NOMO-1 treated with DMSO at 0.1 percent for 48 hours (cell line): Measurements from ENCODE around the gene NUBP1.
A peak's percentile ranks its signal among the peaks of the same experiment; 100 is the strongest.
"Not testable (repeated sequence)": the region's sequence is repeated elsewhere in the genome, so short reads cannot be mapped to it uniquely, and the experiment has no call there.

Experiments
- DNase-seq: peaks from one replicate; lab custom pipeline; 2025; ENCODE audit not compliant: unreplicated experiment; lab: John Stamatoyannopoulos, UW

Gene NUBP1

DNA sequence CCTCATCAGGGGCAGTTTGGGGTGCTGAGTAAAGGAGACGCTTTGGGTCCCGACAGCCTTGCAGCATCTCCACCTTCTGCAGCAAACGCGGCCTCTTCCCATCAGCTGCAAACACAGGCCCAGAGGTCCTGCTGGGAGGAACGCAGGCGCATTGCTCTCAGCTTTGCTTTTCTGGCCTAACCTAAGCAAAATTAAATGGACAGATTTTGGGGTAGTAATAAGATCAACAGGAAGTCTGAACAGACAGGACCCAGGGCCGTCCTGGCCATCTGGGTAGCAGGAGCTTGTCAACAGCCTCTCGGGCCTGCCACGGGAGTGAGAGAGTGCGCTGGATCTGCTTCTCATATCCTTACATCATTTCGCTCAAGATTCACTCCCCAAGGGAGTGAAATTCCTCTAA, 7.2 kb downstream of the NUBP1 start:
- no peak for DNase-seq

DNA sequence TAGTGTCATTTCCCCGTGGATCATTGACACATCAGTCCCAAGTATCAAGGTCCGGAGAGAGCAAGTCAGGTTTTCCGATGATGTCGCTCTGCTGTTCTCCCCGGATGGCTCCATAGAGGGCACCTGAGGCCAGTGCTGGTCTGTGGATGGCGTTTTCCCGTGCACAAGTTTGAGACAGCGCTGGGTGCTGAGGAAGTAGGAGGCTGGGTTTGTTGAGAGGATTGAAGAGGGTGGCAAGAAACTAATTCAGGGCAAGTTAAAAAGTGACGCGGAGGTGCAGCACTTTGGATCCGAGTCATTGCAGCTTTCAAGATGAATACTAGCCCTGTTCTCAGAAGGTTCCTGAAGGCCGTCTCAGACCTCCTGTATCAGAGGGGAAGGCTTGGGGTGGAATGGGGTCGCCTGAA, 7.7 kb downstream of the NUBP1 start:
- no peak for DNase-seq

DNA sequence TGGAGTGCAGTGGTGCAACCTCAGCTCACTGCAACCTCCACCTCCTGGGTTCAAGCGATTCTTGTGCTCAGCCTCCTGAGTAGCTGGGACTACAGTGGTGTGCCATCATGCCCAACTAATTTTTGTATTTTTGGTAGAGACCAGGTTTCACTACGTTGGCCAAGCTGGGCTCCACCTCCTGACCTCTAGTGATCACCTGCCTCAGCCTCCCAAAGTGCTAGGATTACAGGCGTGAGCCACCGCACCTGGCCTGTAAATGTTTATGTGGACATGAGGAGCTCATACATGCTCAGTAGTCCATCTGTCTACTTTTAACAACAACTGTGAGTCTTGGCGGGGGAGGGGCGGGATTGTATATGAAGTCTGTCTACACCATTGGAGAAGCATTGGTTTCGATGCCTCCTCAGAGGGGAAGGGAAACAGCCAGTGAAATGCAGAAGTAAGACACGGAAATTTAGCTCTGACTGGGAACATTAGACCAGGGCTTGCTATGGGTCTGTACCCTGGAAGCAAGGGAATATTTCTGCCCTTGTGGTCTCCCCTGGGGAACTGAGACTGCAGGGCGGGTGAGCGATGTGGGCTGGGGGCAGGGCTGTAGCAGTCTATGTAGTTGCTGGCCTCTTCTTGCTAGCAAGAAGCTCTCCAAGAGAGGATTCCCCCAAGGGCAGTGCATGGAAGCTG, 9.3 kb downstream of the NUBP1 start:
- DNase-seq = peak; percentile 99

DNA sequence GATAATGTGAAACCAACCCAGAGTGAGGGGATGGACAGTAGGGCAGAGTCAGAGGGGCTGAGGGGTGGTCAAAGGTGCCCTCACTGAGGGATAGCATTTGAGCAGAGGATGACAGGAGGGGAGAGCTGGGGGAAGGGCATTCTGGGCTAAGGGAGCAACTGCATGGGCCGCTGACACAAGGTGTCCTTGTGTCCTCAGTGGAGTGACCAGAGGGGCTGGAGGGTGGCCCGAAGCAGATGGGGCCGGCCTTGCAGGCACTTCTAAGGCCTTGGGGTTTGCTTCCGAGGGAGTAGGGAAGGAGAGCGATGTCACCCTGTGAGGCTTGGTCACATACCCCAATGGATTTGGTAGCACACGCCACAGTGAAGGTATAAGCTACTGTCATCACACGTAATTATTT, 10.0 kb downstream of the NUBP1 start:
- DNase-seq = no peak

DNA sequence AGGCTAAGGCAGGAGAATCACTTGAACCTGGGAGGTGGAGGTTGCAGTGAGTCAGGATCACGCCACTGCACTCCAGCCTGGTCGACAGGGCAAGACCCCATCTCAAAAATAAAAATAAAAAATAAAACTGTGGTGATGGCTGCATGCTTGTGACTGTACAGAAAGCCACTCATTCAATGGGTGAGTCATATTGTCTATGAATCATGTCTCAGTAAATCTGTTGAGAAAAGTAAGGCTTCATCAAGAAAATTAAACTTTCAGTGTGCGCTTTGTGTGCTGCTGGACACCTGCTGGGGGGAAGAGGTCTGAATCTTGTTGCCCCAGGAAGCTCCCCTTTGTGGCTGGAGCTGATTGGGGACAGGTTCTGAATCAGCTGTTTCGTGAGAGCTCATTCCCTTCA, 11.3 kb downstream of the NUBP1 start:
- DNase-seq = no peak

DNA sequence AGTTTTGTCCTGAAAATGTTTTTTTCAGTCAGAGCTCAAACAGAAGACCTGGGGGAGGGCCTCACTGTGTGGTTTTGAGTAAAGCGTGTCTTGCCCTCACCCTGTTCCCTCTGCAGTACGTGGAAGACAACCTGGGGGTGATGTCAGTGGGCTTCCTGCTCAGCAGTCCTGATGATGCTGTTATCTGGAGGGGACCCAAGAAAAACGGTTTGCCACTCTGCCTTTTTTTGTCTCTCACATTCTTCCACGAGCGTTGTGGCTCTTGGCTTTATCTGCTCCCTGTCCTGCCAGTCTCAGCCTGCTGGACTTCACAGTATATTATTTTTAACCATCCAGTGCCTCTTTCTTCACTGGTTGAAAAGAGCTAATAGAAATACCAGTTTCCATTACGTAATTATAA, 12.9 kb downstream of the NUBP1 start:
- DNase-seq = no peak

DNA sequence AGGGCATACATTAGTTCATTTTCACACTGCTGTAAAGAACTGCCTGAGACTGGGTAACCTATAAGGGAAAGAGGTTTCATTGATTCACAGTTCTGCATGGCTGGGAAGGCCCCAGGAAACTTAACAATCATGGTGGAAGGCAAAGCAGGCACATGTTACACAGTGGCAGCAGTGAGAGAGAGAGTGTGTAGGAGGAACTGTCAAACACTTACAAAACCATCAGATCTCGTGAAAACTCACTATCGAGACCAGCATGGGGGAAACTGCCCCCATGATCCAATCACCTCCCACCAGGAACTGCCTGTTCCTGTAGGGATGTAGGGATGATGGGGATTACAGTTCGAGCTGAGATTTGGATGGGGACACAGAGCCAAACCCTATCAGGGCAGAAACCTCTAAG, 17.2 kb downstream of the NUBP1 start:
- no peak for DNase-seq

DNA sequence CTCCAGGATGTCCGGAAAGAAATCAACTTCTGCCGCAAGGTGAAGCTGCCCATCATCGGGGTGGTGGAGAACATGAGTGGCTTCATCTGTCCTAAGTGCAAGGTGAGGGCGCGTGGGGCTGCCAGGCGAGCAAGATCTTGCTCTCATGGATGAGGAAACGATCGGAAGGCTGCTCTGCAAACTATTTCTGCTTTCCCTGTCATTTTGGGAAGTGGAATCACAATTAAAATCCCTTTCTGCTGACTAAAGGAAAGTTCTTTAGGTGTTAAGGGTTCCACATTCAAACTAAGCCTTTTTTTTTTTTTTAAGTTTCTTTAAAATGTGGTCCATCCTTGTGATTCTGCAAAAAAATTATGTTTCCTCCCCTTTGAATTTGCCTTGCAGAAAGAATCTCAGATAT, 17.7 kb downstream of the NUBP1 start:
- no peak for DNase-seq

DNA sequence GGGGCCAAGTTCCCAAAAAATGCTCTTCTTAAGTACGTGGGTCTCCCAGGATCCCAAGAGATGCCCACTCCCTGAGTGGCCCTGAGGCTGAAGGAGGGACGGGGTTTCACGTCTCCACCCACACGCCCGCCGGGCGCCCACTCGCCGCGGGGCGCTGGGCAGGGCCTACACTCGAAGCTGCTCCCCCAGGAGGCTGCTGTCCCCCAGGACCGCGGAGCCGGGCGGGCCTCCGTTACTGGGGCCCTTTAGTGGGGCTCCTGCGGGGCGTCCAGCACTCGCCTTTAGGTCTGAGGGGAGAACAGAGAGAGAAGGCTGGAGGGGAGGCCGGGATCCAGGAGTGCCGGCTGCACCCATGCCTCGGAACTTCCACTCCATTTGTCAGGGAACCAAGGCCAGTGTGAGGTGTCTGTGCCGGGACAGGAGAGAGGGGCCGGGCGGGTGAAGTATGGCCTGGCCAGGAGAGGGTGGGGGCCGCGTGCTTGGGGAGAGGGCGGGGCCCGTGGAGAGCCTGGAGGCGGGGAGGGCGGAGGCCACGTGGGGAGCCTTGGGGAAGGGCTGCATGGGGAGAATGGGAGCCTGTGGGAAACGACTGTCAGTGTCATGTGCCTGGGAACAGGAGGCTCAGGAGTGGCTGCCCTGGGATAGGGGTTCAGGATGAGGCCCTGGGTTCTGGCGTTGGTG, 18.8 kb downstream of the NUBP1 start:
- DNase-seq = no peak

DNA sequence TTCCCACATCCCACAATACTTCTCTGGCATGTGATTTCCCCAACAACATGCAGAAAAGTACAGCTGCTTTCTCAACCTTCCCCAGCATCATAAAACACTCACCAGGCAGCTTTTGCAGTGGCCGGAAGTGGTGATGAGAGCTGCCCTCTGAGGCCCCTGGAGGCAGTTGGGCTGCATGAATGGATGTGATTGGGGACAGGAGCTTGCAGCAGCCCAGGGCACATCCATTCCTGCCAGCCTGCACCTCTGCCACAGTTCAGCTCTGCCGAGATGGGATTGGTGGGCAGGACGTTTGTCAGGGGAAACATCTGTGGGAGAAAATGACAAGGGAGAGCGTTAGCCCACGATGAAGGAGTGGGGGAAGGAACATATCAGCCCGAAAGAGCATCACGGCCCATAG, 19.8 kb downstream of the NUBP1 start:
- peak; percentile 90 for DNase-seq

DNA sequence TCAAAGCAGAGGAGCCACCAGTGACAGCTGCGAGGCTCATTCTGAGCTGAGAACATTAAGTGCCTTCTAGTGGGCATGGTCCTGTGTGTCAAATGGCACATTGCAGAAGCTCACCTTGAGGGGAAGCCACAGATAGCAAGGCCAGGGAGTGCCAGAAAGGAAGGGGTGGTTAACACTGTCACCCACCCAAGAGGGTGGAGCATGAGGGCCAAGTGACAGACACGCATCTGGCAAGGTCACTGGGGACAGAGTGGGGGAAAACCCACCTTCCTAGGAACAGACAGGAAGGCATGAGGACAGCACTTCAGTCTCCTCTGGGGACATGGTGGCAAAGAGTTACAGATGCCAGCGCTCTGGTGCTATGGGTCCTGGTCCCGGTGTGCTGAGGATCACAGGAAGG, 22.1 kb downstream of the NUBP1 start:
- no peak for DNase-seq

DNA sequence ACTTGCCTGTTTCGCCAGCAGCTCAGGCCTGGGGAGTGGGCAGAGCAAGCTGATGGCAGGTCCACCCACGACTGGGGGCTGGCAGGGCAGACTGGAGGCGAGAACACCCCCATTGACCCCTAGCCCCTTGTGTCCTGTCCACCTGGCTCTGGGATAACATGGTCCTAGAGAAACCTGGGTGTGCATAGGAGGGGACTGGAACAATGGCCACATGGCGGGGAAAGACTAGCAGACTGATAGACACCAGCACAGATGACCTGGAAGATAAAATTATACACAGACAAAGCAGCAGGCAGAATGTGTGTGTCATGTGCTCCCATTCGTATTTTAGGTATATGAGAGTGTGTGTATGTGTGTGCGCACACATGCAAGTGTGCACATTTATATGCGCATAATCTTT, 23.5 kb downstream of the NUBP1 start:
- no peak for DNase-seq

DNA sequence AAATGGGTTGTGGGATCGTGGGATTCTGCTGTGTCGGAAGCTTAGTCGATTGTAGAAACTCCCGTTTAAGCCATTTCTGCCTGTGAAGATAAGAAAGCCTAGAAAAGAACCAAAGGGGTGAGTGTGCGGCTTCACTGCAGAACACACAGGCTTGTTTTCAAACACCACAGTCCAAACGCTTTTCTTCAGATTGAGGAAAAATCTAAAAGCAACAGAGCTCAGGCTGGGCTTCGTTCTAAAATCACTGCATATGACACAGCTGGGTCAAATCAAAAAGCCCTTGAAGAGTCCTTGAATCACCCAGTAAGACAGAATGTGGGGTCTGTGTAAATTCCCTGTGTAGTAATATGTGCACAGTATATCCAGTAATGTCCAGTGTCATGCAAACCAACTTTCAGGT, 25.7 kb downstream of the NUBP1 start:
- no peak for DNase-seq

DNA sequence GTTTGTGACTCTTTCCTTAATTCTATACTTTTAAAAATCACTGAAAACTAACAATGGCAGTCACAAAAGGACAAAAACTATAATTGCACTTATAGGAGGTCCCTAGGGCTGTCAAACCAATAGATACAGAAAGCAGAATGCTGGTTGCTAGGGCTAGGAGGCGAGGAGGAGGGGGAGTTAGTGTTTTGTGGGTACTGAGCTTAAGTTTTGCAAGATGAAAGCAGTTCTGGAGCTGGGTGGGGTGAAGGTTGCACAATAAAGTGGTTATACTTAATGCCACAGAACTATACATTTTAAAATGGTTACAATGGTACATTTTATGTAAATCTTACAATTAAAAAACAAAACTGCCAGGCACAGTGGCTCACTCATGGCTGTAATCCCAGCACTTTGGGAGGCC, 27.3 kb downstream of the NUBP1 start:
- DNase-seq = peak; percentile 97

DNA sequence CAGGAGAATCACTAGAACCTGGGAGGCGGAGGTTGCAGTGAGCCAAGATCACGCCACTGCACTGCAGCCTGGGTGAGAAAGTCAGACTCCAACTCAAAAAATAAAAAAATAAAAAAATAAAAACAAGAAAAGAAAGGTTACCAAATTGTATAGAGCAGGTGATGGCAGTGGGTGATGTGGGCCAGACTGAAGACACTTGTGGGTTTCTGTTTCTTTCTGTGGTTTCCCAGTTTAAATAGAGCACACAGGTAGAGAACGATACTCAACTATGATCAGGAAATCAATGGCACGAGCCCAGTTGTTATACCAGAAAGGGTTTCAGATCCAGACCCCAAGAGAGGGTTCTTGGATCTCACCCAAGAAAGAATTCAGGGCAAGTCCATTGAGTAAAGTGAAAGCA, 32.6 kb downstream of the NUBP1 start:
- no peak for DNase-seq

DNA sequence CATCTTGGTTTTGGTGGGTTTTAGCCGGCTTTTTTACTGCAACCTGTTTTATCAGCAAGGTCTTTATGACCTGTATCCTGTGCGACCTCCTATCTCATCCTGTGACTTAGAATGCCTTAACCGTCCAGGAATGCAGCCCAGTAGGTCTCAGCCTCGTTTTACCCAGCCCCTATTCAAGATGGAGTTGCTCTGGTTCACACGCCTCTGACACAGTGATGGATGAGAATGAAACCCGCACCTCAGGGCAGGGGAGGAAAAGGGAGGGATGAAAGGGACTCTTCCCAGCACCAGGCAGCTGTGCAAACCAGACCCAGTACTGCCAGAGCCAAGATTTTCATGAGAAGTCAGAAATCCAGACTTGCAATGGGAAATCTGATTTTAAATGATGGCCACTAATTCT, 33.3 kb downstream of the NUBP1 start:
- not testable (repeated sequence) for DNase-seq

DNA sequence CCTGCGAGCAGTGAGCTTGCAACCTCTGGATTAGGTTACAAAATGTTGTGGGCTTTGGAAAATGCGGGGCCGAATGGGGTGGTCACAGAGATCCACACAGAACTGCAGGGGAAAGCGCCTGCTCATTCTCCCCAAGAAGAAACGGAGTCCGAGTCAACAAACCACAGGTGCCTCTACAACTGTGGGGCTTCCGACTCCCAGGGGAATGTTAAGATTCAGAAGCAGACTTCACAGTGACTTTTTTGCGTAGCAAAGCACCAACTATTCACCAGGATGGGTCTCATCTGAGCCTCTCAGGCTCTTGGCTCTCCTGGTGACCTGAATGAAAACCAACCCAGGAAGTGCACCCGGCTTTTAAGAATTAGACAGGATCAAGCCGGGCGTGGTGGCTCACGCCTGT, 33.7 kb downstream of the NUBP1 start:
- no peak for DNase-seq

DNA sequence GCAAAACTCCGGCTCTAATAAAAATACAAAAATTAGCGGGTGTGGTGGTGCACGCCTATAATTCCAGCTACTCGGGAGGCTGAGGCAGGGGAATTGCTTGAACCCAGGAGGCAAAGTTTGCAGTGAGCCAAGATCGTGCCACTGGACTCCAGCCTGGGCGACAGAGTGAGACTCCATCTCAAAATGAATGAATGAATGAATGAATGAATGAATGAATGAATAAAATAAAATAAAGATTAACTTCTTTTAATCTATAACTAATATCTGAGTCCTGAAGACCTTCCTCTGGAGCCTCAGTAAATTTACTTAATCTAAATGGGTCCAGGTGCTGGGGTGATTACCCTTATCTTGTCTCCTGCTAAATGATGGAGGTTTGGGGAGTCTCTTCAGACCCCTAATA, 36.3 kb downstream of the NUBP1 start:
- DNase-seq = not testable (repeated sequence)

DNA sequence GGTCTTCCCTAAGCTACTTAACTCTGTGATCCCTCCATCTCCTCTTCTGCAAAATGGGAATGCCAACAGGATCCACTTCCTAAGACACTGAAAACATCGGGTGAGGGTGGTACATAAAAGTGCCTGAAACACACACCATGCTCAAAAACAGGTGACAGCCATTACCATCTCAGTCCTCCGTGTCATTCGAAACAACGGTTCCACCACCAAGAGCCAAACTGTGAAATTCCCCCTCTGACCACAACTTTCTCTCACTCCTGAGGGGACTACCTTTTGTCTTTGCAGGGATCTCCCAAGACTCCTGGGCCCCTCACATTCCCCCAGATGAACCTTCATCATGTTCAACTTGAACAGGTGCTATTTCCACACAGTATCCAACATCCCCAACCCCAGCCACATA, 37.0 kb downstream of the NUBP1 start:
- no peak for DNase-seq

DNA sequence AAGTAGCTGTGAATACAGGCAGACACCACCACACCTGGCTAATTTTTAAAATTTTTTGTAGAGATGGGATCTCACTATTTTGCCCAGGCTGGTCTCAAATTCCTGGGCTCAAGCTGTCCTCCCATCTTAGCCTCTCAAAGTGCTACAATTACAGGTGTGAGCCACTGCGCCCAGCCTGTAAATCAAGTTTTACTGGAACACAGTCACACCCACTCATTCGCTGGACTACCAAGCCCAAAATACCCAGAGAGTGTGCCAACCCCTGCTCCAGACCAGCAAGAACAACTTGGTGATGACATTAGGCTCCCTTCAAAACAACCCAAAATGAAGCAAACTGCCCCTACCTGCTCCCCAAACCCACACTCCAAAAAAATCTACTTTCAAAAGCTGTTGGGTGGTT, 39.0 kb downstream of the NUBP1 start:
- DNase-seq = no peak

DNA sequence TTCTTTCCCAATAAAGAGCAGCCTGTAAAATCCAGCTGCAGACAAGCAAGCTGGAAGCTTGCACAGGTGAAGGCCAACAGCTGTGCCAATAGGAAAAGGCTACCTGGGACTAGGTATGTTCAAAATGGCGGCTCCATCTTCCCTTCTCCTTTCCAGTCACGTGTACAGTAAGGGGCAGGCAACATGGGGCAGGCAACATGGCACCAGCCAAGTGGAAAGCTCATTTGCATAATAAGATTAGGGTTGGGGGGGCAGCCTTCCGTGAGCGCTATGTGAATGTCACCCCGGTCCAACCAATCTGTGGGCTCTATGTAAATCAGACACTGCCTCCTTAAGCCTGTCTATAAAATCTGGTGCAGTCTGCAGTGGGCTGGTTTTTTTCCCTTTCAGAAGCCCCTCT, 43.7 kb downstream of the NUBP1 start:
- DNase-seq = no peak

DNA sequence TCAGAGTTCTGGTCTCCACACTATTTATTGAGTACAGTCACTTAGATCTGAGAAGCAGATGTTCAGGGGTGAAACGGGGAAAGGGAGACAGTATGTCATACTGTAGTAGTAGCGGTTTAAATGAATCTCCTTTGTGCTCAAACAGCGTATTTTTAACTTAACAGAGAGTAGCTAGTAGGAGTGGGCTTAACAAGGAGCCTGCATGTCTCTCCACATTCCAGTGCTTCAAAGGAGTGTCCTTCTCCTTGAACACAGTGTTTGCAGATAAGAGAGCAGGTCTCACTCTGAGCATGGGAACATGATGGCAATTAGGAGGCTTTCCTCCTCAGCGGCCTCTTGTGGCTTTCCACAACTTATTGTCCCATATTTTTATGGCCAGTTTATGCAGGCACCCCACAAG, 45.0 kb downstream of the NUBP1 start:
- DNase-seq = not testable (repeated sequence)

DNA sequence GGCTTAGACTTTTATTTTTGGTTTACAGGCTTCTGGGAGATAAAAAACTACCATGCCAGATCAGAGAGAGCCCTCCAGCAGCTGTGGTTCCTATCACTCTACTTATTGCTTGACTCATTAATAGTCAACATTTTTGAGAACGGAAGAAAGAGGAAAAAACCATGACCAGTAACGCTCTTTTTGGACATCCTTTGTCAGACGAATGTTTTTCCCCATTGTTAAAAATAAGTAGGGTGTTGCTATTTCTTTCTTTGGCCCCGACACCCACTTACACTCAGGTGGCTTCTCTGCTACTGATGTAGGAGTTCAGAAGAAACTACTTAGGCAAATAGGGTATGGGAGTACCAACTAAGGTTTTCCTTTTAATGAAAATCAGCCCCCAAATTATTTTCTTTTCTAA, 47.4 kb downstream of the NUBP1 start:
- DNase-seq = no peak
